ENCODE measurements around the gene EPS8L3. TPM values are rescaled to one million over a fixed set of nuclear protein-coding genes. Genes with fewer than 3 reads are reported as not detected.
"Not testable (repeated sequence)": the region's sequence is repeated elsewhere in the genome, so short reads cannot be mapped to it uniquely, and the experiment has no call there.

EPS8L3 gene
- total RNA-seq, 2 donors from 2014 or later, result 327 to 349 TPM

DNA sequence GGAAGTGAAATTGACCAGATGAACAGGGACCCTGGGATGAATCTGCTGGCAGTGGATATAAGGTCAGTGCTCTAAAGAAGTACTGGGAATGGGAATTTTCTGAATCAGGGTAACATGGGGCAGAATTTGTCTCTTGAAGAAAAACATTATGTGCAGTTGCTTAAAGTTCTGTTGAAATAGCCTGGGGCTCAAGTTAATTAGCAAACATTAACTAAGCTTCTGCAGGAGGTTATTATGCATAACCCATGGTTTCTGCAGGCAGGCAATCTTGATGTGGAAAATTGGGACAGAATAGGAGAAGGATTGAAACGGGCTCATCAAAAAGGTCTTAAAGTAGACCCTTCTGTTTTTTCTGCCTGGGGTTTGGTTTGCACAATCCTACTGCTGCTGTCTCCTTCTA is 37.7 kb downstream of the EPS8L3 start:
- intact Hi-C loops (cut with DNase I, micrococcal nuclease), result no loop called here
- DNase-seq, result no peak
- ATAC-seq, result no peak

DNA sequence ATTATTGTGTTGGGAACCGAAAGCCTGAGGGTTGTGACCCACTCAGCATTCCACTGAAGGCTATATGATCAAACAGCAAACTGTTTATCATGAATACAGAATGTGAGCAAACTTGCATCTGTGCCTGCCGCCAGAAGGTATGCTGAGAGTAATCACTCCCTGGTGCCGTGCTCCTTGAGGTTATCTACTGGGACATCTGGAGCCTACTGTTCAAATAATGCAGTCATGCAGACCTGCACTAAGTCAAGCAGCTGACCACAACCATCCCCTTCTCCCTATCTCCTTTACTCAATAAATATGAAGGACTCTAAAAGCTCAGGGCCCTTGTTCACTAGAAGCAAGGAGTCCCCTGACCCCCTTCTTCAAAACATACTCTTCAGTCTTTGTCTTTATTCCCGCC is 38.2 kb downstream of the EPS8L3 start:
- intact Hi-C loops (cut with DNase I, micrococcal nuclease), result no loop called here
- ATAC-seq (no peak), DNase-seq (no peak)

DNA sequence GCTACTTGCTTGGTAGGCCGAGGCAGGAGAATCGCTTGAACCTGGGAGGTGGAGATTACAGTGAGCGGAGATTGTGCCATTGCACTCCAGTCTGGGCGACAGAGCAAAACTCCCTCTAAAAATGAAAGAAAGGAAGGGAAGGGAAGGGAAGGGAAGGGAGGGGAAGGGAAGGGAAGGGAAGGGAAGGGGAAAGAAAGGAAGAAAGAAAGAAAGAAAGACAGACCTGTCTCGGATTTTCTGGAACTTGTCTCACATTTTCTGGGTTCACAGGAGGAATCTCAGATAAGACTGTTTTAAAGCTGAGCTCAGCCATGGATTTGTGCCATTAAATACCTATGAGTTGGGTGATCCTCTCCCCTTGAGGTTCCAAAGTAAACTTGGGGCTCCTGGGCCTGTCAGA is 38.8 kb downstream of the EPS8L3 start:
- intact Hi-C loops (cut with DNase I, micrococcal nuclease), result no loop called here
- ATAC-seq (no peak), DNase-seq (no peak)

DNA sequence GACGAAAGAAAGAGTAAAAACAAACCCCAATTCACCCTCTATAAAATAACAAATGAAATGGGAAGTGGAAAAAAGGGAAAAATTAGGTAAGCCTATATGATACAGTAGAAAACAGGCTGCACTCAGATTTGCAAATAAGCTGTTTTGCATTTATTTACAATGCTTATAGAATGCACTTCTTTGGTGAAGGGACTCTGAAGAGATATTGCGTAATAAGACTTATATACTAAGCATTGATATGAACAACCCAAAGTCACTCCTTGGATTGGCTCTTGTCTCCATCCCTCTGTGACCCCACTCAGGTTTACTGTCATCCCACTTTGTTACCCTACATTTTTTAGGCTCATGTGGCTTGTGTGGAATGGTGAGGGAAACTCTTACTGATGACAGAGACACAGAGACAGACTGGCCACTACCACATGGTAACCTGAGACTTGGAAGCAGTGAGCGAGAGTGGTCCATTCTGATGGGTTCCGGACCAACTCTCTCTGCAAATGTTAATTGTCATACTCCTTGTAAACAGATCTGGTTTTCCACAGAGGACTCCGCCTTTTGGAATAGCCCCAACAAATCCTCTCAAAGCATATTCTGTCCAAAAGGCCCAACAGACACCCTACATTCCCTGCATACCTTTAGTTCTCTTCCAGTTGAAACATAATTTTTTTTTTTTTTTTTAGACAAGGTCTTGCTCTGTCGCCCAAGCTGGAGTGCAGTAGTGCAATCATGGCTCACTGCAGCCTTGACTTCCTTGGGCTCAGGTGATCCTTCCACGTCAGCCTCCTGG is 40.6 kb downstream of the EPS8L3 start:
- DNase-seq, result no peak
- ATAC-seq, result no peak
- intact Hi-C loops (cut with DNase I, micrococcal nuclease), result no loop called here

DNA sequence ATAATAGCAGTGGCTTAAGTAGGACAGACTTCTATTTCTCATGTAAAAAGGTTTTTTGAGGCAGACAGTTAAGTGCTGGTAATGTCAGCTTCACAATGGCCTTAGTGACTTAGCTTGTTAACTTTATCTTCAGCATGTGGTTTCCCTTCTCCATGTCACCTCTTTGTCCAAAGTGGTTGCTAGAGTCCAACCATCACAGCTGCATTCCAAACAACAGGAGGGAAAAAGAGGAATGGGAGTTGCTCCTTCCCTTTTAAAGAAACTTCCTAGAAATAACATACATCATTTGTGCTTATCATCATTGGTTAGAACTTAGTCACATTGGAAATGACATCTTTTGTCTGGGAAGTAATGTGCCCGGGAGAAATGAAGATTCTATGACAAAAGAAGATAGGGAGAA is 41.8 kb downstream of the EPS8L3 start:
- ATAC-seq, result no peak
- intact Hi-C loops (cut with DNase I, micrococcal nuclease), result no loop called here
- DNase-seq, result no peak

DNA sequence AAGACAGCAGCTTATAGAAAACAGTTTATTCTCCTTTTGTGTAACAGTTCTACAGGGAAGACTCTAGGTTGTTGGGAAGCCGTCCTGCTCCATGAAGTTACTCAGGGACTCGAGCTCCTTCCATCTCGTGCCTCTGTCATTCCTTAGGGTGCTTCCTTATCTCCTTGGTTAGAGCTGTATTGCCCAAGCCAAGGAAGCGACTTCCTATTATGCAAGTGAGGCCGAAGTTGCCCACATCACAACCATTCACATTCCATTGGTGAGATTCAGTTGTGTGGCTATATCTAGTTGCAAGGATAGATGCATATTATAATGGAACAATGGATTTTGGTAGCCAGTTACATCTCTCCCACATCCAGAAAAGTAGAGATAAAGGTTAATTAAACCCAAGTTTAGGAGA is 42.7 kb downstream of the EPS8L3 start:
- ATAC-seq, result no peak
- intact Hi-C loops (cut with DNase I, micrococcal nuclease), result no loop called here
- DNase-seq, result no peak

DNA sequence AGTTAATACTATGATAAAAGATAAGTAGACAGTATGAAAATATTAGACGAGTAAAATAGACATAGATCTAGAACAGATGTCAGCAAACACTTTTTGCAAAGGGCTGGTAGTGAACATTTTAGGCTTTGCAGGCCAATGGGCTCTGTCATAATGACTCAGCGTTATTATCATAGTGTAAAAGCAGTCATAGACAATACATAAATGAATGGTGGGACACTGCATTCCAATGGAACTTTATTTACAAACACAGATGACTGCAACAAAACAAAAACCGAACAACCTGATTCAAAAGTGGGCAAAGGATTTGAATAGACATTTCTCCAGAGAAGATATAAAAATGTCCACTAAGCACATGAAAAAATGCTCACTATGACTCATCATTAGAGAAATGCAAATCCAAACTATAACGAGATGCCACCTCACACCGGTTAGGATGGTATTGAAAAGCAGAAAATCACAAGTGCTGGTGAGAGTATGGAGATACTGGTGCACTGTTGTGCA is 44.3 kb downstream of the EPS8L3 start:
- no peak for ATAC-seq
- intact Hi-C loops (cut with DNase I, micrococcal nuclease), result no loop called here
- no peak for DNase-seq

DNA sequence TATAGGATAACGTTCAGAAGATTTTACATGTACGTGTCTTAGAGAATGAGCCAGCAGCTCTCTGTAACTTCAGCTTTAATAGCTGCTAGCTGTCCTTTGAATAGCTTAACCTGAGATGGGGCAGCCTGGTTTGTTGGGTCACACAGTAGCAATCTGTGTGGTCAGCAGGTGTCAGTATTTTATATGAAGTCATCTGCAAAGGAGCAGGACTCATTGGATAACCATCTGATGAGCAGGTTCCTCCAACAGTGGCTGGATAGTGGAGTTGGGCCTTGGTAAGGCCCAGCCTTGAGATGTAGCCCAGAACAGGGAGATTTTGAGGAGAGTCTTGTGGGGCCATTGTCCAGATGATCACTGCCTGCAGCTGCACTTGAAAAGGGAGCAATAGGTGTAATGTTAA is 45.2 kb downstream of the EPS8L3 start:
- intact Hi-C loops (cut with DNase I, micrococcal nuclease), result no loop called here
- no peak for DNase-seq
- ATAC-seq, result peak; percentile 94

DNA sequence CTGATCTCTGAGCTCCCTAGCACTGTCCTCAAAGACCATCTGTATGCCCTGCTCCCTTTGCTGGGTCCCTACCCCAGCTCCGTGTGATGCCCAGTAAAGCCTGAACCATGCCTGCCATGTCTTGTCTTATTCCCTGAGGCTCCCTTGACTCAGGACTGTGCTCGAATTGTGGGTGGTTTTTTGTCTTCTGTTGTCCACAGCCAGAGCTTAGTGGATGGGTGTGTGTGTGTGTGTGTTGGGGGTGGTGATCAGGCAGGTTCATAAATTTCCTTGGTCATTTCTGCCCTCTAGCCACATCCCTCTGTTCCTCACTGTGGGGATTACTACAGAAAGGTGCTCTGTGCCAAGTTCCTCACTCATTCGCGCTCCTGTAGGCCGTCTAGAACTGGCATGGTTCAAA is 46.0 kb downstream of the EPS8L3 start:
- intact Hi-C loops (cut with DNase I, micrococcal nuclease), result no loop called here
- DNase-seq, result no peak
- ATAC-seq, result no peak

DNA sequence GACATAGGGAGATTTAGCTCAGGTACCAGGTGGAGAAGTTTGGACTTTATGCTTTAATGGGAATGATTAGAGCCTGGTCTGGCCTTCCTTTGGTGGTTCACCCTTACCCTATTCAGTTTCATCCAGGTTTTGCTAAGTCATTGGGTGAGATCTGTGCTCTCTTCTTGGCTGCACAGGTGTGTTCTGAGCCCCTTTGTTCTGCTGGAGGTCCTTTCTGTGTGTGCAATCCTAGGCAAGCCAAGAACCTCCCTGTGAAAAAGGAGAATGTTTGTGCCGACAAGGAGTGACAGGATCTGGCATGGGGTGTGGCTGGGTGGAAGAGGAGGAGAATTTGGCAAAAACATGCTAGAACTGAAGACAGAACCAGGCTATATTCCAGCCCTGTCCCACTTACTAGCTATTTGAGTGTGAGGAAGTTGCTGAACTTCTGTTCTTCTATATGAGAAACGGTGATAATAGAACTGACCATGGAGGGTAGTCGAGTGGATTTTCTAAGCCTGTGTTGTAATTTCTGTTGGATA is 47.1 kb downstream of the EPS8L3 start:
- DNase-seq (no peak), ATAC-seq (no peak)
- intact Hi-C loops (cut with DNase I, micrococcal nuclease), result no loop called here

DNA sequence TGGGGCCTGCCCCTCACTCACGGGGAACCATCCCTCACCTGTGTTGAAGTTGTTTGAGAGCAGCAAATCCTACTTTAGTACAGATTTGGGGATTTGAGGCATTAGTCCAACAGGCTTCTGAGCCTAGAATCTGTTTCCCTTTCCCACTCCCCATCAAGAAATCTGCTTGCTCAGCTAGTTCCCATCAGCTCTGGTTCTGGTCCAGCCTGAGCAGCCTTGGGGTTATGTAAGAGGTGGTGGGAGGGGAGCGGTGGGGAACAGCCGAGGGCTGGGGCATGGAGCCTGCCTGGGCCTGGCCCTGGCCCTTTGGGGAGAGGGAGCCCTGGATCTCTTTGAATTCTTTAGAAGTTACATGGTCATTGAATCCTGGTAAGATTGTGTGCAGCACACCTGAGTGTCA is 47.6 kb downstream of the EPS8L3 start:
- DNase-seq, result no peak
- intact Hi-C loops (cut with DNase I, micrococcal nuclease), result no loop called here
- ATAC-seq, result no peak

DNA sequence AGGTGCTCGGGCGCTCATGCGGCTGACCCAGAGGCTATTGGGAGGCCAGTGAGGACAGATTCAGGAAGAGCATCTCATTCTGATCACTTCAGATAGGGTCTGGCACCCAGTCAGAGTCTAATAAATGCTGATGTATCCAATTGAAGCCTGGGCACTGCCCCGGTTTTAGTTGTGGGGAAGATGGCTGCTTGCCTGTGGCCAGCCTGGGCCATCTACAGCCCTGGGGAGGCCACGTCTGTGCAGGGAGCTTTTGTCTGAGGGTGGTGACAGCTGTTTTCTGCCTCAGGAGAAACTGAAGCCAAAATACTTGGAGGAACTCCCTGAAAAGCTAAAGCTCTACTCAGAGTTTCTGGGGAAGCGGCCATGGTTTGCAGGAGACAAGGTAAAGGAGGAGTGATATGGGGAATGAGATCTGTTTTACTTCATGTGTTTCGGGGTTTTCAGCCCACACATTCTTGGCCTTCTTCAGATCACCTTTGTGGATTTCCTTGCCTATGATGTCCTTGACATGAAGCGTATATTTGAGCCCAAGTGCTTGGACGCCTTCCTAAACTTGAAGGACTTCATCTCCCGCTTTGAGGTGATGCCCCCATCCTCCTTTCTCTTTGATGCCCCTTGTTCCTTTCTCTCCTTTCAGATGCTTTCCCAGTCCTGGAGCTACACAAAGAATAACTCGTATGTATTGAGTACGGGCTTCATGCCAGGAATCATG is 48.9 kb downstream of the EPS8L3 start:
- DNase-seq (no peak), ATAC-seq (no peak)
- intact Hi-C loops (cut with DNase I, micrococcal nuclease), result no loop called here

DNA sequence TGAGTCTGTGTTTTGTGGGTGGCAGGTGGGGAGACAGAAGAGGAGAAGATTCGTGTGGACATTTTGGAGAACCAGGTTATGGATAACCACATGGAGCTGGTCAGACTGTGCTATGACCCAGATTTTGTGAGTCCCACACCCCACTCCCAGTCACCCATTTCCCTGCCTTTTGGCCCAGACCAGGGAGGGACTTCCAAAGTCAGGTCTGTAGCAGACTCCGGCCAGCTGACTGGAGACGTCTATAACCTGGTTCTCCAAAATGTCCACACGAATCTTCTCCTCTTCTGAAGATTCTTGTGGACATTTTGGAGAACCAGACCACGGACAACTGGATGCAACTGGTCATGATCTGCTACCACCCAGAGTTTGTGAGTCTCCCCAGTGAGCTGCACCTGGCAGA is 50.1 kb downstream of the EPS8L3 start:
- ATAC-seq (no peak), DNase-seq (no peak)
- intact Hi-C loops (cut with DNase I, micrococcal nuclease), result no loop called here

DNA sequence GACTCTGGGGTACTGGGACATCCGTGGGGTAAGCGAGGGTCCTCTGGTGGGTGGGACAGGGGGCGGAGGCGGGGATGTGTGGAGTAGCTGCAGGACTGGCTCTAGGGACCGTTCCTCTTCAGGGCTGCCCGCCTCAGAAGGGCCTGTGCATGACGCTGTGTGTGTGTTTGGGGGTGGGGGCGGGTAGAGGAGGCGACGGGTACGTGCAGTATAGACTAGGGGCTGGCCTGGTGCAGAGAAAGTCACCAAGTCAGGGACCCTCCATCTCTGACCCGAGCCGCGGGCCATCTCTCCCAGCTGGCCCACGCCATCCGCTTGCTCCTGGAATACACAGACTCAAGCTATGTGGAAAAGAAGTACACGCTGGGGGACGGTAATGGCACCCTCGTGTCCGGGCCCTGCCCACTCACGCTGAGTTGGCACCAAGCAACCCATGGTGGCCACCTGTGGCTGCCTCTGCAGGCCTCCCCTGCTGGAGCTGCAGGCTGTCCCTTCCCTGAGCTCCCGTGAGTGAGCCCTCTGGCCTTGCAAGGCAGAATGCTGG is 51.3 kb downstream of the EPS8L3 start:
- ATAC-seq (no peak), DNase-seq (no peak)
- intact Hi-C loops (cut with DNase I, micrococcal nuclease), result no loop called here

DNA sequence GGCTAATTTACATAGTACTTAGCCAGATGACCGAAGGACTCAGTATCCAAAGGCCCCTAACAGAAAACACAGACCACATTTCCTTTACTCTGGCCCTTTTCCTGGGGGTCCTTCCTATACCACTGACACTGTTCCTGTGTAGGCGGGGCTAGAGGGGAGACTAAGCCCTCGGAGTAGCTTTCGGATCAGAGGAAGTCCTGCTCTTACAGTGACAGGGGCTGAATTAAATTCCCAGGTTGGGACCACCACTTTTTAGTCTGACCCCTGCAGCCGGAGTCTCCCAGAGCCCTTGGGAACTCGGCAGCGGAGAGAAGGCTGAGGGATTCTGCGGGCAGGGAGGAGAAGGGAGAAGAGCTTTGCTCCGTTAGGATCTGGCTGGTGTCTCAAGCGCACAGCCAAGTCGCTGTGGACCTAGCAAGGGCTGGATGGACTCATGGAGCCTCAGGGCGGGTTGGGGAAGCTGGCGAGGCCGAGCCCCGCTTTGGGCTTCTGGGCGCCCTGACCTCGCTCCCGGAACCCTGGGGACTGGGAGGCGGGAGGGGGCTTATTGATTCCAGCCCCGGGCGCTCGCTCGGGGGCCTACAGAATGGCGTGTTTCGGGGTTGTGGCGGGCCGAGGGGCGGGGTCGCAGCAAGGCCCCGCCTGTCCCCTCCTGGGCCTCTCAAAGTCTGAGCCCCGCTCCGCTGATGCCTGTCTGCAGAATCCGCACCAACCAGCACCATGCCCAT is 52.0 kb downstream of the EPS8L3 start, which contains the start of gene GSTM5:
GSTM5 (plus strand) TSS at position 659 of the 728 bp plus-strand sequence; CDS start at position 721, 62 bp downstream.
- intact Hi-C loops (cut with DNase I, micrococcal nuclease); ATAC-seq; DNase-seq: not testable (repeated sequence)

DNA sequence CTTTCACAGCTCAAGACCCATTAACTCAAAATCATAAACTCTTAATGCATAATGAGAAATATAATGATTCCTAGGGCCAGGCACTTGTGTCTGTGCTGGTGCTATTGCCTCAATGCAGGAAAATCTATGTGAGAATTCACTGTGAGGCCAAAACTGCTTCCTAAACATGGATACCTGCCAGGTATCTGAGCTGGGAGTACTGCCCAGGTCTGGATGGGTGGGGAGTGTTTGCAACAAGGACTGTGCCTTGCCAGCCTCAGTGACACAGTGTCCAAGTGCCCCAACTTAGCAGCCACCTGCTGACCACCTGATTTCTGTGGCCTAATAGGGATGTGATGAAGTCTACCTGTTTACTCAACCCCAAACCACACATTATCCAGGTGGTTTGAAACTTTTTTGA is 53.9 kb downstream of the EPS8L3 start:
- ATAC-seq; DNase-seq; intact Hi-C loops (cut with DNase I, micrococcal nuclease): not testable (repeated sequence)

DNA sequence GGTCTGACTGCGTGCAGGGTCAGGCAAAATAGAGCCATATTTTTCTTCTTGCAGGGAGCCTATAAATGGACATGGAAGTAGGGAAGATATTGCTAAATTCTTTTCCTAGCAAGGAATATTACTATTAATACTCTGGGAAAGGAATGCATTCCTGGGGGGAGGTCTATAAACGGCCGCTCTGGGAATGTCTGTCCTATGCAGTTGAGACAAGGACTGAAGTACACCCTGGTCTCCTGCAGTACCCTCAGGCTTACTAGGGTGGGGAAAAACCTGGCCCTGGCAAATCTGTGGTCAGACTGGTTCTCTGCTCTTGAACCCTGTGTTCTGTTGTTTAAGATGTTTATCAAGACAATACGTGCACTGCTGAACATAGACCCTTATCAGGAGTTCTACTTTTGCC is 54.8 kb downstream of the EPS8L3 start:
- intact Hi-C loops (cut with DNase I, micrococcal nuclease); DNase-seq; ATAC-seq: not testable (repeated sequence)

DNA sequence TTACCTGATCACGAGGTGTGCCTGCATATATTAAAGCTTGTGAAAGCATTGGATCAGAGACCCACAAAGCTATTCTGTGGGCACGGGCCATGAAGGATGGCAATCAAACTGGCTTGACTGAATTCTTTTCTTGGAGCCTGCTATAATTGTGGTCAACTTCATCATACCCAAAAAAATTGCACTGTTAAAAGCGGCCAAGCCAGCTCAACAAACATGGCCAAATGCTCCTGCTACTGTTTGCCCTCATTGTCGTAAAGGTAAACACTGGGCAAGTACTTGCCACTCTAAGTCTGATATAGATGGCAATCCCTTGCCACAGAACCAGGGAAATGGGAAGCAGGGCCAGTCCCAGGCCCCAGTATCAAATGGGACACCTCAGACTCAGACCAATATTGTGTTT is 58.3 kb downstream of the EPS8L3 start:
- ATAC-seq (no peak), DNase-seq (no peak)
- intact Hi-C loops (cut with DNase I, micrococcal nuclease), result no loop called here

DNA sequence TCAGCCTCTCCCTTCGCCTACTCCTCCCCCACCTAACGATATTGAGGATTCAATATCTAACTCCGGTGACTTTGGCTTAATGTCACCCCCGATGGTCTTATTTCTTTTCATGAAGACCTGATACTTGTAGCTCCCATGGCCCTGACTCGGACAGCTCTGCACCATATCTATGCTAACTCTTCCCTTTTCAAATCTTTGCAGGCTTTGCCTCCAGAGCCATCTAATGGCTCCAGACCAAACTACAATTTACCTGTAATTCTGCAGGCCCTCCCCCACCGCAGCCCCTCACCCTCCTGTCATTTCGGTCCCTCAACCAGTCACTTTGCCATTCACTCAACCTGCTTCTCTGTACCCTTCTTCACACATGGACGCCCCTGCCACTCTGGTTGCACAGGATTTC is 59.5 kb downstream of the EPS8L3 start:
- intact Hi-C loops (cut with DNase I, micrococcal nuclease), result no loop called here
- no peak for DNase-seq
- no peak for ATAC-seq

Data from left colon (tissue), 2 donors.